Neural crest cell (in vitro differentiated cells): ENCODE data around the gene COL25A1. TPM values are rescaled to one million over a fixed set of nuclear protein-coding genes. Genes with fewer than 3 reads are reported as not detected.

Source experiments
- DNase-seq: peaks from one replicate; pipeline ENCODE4 v3.0.0; 2021; ENCODE audit warnings: low read depth, mixed read lengths, low spot score
- H3K27ac Mint-ChIP-seq: one replicate; pipeline ENCODE4 v1.8.0; 2021; ENCODE audit warnings: mild to moderate bottlenecking, mixed read lengths; ENCODE audit not compliant: unreplicated experiment
- H3K27me3 Mint-ChIP-seq: 2 replicates; pipeline ENCODE4 v1.8.0; 2021; ENCODE audit warnings: low read depth, mild to moderate bottlenecking, mixed read lengths
- H3K36me3 Mint-ChIP-seq: 2 replicates; pipeline ENCODE4 v1.8.0; 2021; ENCODE audit warnings: low read depth, mild to moderate bottlenecking, mixed read lengths
- H3K4me1 Mint-ChIP-seq: 2 replicates; pipeline ENCODE4 v1.8.0; 2021; ENCODE audit warnings: mixed read lengths
- H3K4me3 Mint-ChIP-seq: one replicate; pipeline ENCODE4 v1.8.0; 2021; ENCODE audit warnings: mild to moderate bottlenecking, mixed read lengths
- H3K9me3 Mint-ChIP-seq: 2 replicates; pipeline ENCODE4 v1.8.0; 2021; ENCODE audit warnings: mixed read lengths
- total RNA-seq: library from RNA; stranded (reverse); gene quantifications from 2 replicates; pipeline ENCODE4 v1.2.1, GENCODE V29; 2021
- TF ChIP-seq, protein P1 (sequence below): fragments of 200-600 bp; sonication (generic); conservative IDR thresholded peaks from 2 replicates; pipeline ENCODE4 v1.5.0; 2021; ENCODE audit warnings: antibody characterized with exemption, mild to moderate bottlenecking

COL25A1 gene
- total RNA-seq, 1 donor from 2014 or later = 39.3 TPM

DNA sequence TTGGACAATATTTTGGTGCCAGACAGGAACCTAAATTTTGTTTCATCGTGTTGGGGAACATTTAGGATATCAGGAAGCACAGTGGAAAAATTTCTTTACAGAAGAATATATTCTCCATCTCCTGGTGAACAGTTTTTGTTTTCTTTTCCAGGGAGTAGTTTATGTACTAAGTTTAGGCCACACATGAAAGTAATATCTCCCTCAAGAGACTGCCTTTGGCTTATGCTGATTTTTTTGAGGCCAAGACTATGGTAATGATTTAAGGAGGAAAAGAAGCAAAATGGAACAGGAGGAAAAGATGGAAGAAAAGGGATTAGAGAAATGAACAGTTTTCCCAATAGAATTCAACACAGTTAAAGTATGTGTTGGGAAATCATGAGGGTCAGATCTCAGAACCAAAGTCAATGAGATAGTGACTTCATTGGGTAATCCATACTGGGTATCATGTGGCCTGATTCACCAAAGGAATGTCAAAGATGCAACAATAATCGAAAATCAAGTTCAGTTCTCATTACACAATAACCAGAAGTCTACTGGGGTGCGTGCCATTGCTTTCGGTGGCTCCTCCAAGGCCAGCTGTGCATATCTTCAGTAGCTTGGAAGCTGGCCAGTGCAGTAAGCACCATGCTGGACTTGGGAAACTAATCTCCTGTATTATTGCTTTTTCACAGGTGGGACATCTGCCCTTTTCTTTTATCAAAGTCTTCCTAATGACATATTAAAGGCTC is 234.8 kb downstream of the COL25A1 start:
- TF ChIP-seq, protein P1, sequence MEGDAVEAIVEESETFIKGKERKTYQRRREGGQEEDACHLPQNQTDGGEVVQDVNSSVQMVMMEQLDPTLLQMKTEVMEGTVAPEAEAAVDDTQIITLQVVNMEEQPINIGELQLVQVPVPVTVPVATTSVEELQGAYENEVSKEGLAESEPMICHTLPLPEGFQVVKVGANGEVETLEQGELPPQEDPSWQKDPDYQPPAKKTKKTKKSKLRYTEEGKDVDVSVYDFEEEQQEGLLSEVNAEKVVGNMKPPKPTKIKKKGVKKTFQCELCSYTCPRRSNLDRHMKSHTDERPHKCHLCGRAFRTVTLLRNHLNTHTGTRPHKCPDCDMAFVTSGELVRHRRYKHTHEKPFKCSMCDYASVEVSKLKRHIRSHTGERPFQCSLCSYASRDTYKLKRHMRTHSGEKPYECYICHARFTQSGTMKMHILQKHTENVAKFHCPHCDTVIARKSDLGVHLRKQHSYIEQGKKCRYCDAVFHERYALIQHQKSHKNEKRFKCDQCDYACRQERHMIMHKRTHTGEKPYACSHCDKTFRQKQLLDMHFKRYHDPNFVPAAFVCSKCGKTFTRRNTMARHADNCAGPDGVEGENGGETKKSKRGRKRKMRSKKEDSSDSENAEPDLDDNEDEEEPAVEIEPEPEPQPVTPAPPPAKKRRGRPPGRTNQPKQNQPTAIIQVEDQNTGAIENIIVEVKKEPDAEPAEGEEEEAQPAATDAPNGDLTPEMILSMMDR = no peak
- Mint-ChIP-seq H3K9me3 (peaks cover 2% of the 10 kb centered on the region), H3K36me3 (peaks cover 5% of the 10 kb centered on the region), H3K27me3 (no peaks in the 10 kb centered on the region), H3K4me3 (no peak overlapping the region), H3K4me1 (no peaks in the 10 kb centered on the region), H3K27ac (no peak overlapping the region)
- no peak for DNase-seq

DNA sequence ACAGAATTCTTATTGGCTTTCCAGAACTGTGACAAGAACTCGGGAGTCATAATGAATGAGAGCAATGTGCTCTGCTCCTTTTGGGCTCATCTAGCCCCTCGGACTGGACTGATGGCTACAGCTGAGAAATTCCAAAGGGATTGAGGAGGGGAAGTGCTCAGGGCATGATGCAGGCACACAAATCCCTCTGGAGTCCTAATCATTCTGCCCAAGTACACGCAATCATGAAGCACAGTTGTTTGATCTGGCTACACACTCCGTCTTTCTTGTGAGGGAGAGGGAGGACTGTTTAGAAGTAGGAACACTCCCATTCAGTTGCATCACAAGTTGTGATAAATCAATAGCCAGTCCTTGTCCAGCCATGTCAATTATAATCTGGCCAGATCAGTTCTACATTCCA is 237.5 kb downstream of the COL25A1 start:
- no peak overlapping the region for H3K4me3 Mint-ChIP-seq
- TF ChIP-seq, protein P1 = no peak
- H3K9me3 Mint-ChIP-seq = peaks cover 2% of the 10 kb centered on the region
- no peaks in the 10 kb centered on the region for H3K27me3 Mint-ChIP-seq
- no peaks in the 10 kb centered on the region for H3K4me1 Mint-ChIP-seq
- no peaks in the 10 kb centered on the region for H3K36me3 Mint-ChIP-seq
- no peak for DNase-seq
- no peak overlapping the region for H3K27ac Mint-ChIP-seq

DNA sequence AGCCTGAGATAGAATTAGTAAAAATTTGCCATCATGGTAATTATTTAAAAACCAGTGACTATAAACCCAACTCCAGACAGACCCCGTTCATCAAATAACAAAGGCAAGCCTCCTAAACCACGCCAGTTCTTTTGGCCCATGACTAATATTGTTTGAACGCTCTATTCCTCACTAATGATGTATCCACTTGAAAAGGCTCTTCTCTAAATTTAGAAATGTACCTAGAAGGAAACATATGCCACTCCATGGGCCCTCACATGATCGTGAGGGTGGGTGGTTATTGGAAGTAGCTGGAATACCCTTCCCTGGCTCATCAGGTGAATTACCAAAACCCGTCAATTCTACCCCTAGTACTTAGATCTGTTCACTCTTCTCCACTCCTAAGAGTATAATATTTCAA is 249.2 kb downstream of the COL25A1 start:
- no peaks in the 10 kb centered on the region for H3K36me3 Mint-ChIP-seq
- H3K27ac Mint-ChIP-seq = peak overlapping the region; percentile 32
- H3K4me3 Mint-ChIP-seq = no peak overlapping the region
- H3K4me1 Mint-ChIP-seq = peaks cover 32% of the 10 kb centered on the region
- no peaks in the 10 kb centered on the region for H3K9me3 Mint-ChIP-seq
- no peaks in the 10 kb centered on the region for H3K27me3 Mint-ChIP-seq
- no peak for DNase-seq
- TF ChIP-seq, protein P1 = no peak

DNA sequence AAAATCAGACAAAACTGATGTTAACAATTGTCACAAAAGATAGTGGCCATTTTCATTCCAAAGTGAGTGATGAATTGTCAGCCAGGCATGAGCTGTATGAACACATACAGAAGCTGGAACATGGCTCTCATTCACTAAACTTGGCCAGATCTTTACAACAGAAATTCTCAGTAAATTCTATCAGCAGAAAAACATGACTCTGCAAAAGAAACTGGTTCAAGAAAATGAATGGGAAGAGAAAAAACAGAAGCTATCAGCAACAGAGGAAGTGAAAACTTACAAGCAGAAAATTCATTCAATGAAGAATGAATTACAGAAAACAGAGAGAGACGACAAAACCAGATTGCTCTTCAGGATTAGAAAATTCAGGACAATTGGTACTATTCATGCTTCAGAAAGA is 249.6 kb downstream of the COL25A1 start:
- Mint-ChIP-seq H3K4me1 (peaks cover 32% of the 10 kb centered on the region), H3K27me3 (no peaks in the 10 kb centered on the region), H3K4me3 (peak overlapping the region; percentile 1), H3K27ac (peak overlapping the region; percentile 32), H3K36me3 (peaks cover 3% of the 10 kb centered on the region), H3K9me3 (peaks cover 3% of the 10 kb centered on the region)
- no peak for DNase-seq
- TF ChIP-seq, protein P1 = no peak

DNA sequence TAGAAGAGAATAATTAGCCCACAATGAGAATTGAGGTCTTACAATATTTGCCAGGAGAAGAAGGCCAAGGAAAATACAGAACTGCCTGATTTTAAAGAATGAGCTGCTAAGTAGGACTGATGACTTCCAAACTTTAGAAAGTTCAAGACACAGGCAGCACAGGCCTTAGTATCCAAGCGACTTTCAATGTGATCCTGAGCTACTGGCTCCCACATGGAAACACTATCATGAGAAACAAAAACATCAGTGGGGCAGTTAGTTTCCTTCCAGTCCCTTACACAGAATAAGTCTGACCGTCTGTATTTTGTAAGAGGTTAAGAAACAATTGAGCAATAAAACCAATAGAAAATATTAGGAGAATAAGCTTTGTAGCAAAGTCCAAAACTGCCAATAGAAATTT is 251.4 kb downstream of the COL25A1 start:
- H3K4me3 Mint-ChIP-seq = no peak overlapping the region
- DNase-seq = no peak
- H3K27me3 Mint-ChIP-seq = no peaks in the 10 kb centered on the region
- H3K27ac Mint-ChIP-seq = no peak overlapping the region
- peaks cover 3% of the 10 kb centered on the region for H3K9me3 Mint-ChIP-seq
- TF ChIP-seq, protein P1 = no peak
- H3K4me1 Mint-ChIP-seq = peaks cover 32% of the 10 kb centered on the region
- H3K36me3 Mint-ChIP-seq = peaks cover 4% of the 10 kb centered on the region
